ENCODE results near the gene TRIM17. TPM values are rescaled to one million over a fixed set of nuclear protein-coding genes. Genes with fewer than 3 reads are reported as not detected.

The TRIM17 gene
- total RNA-seq, 1 experiment from 2014 or later = not detected

- DNase-seq (ENCODE audit: low spot score) = no peak
Measured at GRCh38 chr1:228379666-228380065, 37.0 kb downstream of the TRIM17 start.

- no peak for DNase-seq (ENCODE audit: low spot score)
Measured at GRCh38 chr1:228378873-228379460, 37.7 kb downstream of the TRIM17 start.

DNA sequence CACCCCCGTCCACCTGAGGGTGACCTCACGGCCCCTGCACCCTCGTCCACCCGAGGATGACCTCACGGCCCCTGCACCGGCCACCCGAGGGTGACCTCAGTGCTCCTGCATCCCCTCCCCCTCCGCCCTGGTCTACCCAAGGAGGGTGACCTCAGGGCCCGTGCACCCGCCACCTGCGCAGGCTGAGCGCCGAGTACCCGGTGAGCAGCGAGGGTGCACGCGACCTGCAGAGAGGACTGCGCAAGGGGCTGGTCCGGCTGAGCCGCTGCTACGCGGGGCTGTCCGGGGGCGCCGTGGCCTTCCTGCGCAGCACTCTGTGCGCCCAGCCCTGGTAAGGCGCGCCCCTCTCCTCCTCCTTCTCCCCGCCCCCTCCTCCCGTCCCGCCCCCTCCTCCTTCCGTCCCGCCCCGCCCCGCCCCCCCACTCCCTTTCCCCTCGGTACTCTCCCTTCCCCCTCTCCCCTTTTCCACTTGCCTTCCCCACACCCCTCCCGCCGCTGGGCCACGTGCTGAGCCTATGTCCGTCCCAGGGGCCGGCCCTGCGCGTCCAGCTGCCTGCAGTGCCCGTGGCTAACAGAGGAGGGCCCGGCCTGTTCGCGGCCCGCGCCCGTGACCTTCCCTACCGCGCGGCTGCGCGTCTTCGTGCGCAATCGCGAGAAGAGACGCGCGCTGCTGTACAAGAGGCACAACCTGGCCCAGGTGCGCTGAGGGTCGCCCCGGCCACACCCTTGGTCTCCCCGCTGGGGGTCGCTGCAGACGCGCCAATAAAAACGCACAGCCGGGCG is 38.4 kb downstream of the TRIM17 start:
- peak; percentile 49 for DNase-seq (ENCODE audit: low spot score)

DNA sequence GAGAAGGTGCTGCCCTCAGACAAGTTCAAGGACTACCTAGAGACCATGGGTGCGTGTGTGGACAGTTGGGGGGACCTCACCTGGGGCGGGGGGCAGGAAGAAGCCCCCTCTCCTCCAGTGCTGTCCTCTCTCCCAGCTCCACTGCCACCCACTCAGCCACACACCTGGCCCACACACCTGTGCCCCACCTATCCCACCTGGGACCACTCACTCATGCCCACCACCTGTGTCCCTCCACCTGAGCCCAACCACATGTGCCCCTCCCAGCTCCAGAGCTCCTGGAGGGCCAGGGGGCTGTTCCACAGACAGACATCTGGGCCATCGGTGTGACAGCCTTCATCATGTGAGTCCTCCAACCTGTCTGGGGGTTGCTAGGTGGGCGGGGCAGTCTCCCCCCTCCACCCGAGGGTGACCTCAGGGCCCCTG is 39.0 kb downstream of the TRIM17 start:
- no peak for DNase-seq (ENCODE audit: low spot score)

DNA sequence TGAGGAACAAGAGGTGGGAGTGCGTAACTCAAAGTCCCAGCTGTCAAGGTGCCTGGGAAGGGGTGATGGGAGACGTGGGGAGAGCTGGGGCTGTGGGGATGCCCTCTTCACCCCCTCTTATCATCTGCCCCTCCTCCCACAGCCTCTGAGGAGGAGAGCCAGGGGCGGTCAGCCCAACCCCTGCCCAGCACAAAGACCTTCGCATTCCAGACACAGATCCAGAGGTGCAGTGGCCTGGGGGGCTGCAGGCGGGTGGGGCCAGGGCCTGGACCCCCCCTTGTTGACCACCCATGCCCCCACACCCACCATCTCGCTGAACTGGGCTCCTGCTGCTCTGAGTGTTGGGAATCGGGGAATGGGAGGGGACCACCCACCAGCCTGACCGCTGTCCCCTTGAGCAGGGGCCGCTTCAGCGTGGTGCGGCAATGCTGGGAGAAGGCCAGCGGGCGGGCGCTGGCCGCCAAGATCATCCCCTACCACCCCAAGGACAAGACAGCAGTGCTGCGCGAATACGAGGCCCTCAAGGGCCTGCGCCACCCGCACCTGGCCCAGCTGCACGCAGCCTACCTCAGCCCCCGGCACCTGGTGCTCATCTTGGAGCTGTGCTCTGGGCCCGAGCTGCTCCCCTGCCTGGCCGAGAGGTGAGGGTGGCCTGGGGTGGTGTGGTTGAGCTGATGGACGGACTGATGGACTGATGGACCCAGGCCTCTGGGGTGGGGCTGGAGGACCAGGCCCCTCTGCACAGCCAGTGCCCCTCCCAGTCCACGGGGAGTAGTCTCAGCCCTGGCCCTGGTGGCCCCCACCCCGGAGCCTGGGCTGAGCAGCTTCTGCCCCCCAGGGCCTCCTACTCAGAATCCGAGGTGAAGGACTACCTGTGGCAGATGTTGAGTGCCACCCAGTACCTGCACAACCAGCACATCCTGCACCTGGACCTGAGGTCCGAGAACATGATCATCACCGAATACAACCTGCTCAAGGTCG is 39.7 kb downstream of the TRIM17 start:
- no peak for DNase-seq (ENCODE audit: low spot score)

DNA sequence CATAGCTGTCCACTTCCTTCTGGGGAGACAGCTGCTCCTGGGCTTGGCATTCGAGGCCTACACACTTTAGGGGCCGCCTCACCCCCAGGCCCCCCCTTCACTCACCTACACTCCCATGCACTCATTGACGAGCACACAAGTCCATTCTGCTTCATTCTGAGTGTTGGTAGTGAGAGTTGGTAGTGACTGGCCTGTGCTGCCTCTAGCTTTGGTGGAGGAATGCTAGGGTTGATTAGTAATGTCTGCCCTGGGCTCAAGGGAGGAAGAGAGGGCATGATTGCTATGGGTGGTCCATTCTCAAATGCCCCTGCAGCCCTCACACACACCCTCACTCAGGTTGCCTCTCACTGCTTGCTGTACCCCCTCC is 40.4 kb downstream of the TRIM17 start:
- DNase-seq (ENCODE audit: low spot score) = no peak

GRCh38 chr1:228375578-228376261 is 40.9 kb downstream of the TRIM17 start:
- DNase-seq (ENCODE audit: low spot score) = no peak

GRCh38 chr1:228374711-228375577 is 41.7 kb downstream of the TRIM17 start:
- DNase-seq (ENCODE audit: low spot score) = no peak

- no peak for DNase-seq (ENCODE audit: low spot score)
Measured at GRCh38 chr1:228373681-228374571, 42.7 kb downstream of the TRIM17 start.

GRCh38 chr1:228373004-228373680 is 43.5 kb downstream of the TRIM17 start:
- DNase-seq (ENCODE audit: low spot score) = no peak

GRCh38 chr1:228372183-228373003 is 44.3 kb downstream of the TRIM17 start:
- DNase-seq (ENCODE audit: low spot score) = peak; percentile 43

GRCh38 chr1:228371741-228372182 is 44.9 kb downstream of the TRIM17 start:
- DNase-seq (ENCODE audit: low spot score) = no peak

DNA sequence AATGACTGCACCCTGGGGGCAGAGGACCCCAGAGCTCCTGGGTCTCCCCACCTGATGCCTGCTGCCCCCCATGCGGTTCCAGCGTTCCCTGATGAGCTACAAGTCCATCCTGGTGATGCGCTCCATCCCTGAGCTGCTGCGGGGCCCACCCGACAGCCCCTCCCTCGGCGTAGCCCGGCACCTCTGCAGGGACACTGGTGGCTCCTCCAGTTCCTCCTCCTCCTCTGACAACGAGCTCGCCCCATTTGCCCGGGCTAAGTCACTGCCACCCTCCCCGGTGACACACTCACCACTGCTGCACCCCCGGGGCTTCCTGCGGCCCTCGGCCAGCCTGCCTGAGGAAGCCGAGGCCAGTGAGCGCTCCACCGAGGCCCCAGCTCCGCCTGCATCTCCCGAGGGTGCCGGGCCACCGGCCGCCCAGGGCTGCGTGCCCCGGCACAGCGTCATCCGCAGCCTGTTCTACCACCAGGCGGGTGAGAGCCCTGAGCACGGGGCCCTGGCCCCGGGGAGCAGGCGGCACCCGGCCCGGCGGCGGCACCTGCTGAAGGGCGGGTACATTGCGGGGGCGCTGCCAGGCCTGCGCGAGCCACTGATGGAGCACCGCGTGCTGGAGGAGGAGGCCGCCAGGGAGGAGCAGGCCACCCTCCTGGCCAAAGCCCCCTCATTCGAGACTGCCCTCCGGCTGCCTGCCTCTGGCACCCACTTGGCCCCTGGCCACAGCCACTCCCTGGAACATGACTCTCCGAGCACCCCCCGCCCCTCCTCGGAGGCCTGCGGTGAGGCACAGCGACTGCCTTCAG is 45.5 kb downstream of the TRIM17 start:
- DNase-seq (ENCODE audit: low spot score) = peak; percentile 32

- DNase-seq (ENCODE audit: low spot score) = no peak
Measured at GRCh38 chr1:228370439-228370940, 46.2 kb downstream of the TRIM17 start.

- no peak for DNase-seq (ENCODE audit: low spot score)
Measured at GRCh38 chr1:228369608-228370438, 46.8 kb downstream of the TRIM17 start.

Measured in HT-29 (cell line).